HEK293 (cell line): Measurements from ENCODE around the gene WDR86.

Experiments
- CTCF ChIP-seq: fragments of 450-650 bp; formaldehyde crosslinking; IDR thresholded peaks from 2 replicates; pipeline ENCODE4 v1.5.1; 2016; ENCODE audit warnings: missing biosample characterization, missing genetic modification characterization
- INSM2 ChIP-seq: fragments of 450-650 bp; formaldehyde crosslinking; IDR thresholded peaks from 2 replicates; pipeline ENCODE4 v1.5.1; 2016; ENCODE audit warnings: missing biosample characterization, missing genetic modification characterization
- ZNF23 ChIP-seq: fragments of 450-650 bp; formaldehyde crosslinking; IDR thresholded peaks from 2 replicates; pipeline ENCODE4 v1.5.1; 2016; ENCODE audit warnings: missing biosample characterization, missing genetic modification characterization, borderline replicate concordance

- TF ChIP-seq CTCF (no peak), ZNF23 (tag by site-specific recombination) (no peak), INSM2 (tag by site-specific recombination) (no peak)
Measured at GRCh38 chr7:151378496-151379192, 31.2 kb downstream of the WDR86 start.
